Body of pancreas (tissue), 4 donors: ENCODE results near the gene TNIK. TPM values are rescaled to one million over a fixed set of nuclear protein-coding genes. Genes with fewer than 3 reads are reported as not detected.

Experiments used
- ATAC-seq: fragments of 150-250 bp; one replicate; pipeline ENCODE4 v1.9.1; 2016
- DNase-seq, 4 donors: peaks; one replicate each; pipeline ENCODE4 v3.0.0-alpha.2; 2019
- H3K27ac ChIP-seq, 4 donors: fragments of 200-600 bp; sonication (generic); 1 replicate in 3 of 4; 2 replicates in 1 of 4; pipeline versions ENCODE4 v1.5.1 to v1.6.1; 2016 to 2019; ENCODE audit warnings: mild to moderate bottlenecking in 1 of 4, mixed read lengths in 1 of 4, moderate library complexity in 1 of 4
- H3K27me3 ChIP-seq, 2 donors: fragments of 200-600 bp; sonication (generic); one replicate each; pipeline ENCODE4 v1.6.0; 2016; ENCODE audit warnings: mild to moderate bottlenecking in 1 of 2
- H3K36me3 ChIP-seq, 2 donors: fragments of 200-600 bp; sonication (generic); replicated peaks in 1 of 2; 2 replicates each; pipeline ENCODE4 v1.5.1; 2016; ENCODE audit warnings: low read depth in 2 of 2; ENCODE audit not compliant: insufficient read depth in 1 of 2
- H3K4me1 ChIP-seq: fragments of 200-600 bp; sonication (generic); one replicate; pipeline ENCODE4 v1.6.0; 2016
- H3K4me3 ChIP-seq, 2 donors: fragments of 200-600 bp; sonication (generic); 1 replicate in 1 of 2; 2 replicates in 1 of 2; pipeline ENCODE4 v1.5.1; 2016 to 2019
- H3K9me3 ChIP-seq, 3 donors: fragments of 200-600 bp; sonication (generic); 1 replicate in 2 of 3; 2 replicates in 1 of 3; pipeline ENCODE4 v1.5.1; 2016
- POLR2A ChIP-seq, 3 donors: fragments of 450-650 bp; IDR thresholded peaks; one replicate each; pipeline ENCODE4 v1.6.1; 2016; ENCODE audit warnings: antibody characterized with exemption in 3 of 3, mild to moderate bottlenecking in 2 of 3
- WGBS, 2 donors: methylation state at CpG; one replicate each; pipeline ENCODE4 v1.1.5; 2017; 5-methylcytosine and 5-hydroxymethylcytosine counted together
- intact Hi-C: fragments of 100-400 bp; cut with DNase I; formaldehyde crosslinking; loops from one replicate; pipeline ENCODE4 v1.15.1; 2023
- total RNA-seq, 2 donors: library from RNA; depleted of rRNA; stranded (reverse); fragments of >200 nt; gene quantifications; one replicate each; pipeline ENCODE4 v1.1.0, GENCODE V29; 2016
- TF ChIP-seq, protein P1 (sequence below), 7 experiments: fragments of 450-650 bp in 4 of 7; fragments of 200-600 bp in 3 of 7; sonication (generic) in 3 of 7; IDR thresholded peaks; one replicate each; pipeline ENCODE4 v1.5.1; 2016 to 2019; ENCODE audit warnings: antibody characterized with exemption in 7 of 7

The TNIK gene
- total RNA-seq, 2 donors from 2014 or later = 7.6 to 9.6 TPM

DNA sequence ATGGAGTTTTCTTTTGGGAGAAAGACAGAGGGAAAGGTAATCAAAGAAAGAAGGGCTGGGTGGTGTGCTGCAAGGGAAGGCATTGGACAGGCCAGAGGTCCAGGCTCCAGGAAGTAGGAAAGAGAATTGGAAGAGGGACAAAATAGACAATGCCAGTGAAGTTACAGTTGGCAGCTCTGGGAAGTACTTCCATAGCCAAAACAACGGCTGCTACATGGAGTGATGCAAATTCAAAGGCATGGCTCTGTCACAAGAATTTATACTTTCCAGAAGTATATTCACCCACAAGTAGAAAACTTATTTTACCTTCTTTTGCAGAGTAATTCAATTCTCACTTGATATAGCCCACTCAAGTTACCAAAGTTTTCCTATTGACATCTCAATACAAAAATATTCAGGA is 191.5 kb downstream of the TNIK start:
- no peaks in the 10 kb centered on the region for H3K9me3 ChIP-seq
- ATAC-seq = no peak
- DNase-seq = no peak
- no peaks in the 10 kb centered on the region for H3K36me3 ChIP-seq
- intact Hi-C loops = no loop called here
- H3K4me3 ChIP-seq = no peak overlapping the region
- WGBS, 2 donors = 84 to 89% methylated on average over 1 of the region's 1 CpG
- H3K27me3 ChIP-seq = no peaks in the 10 kb centered on the region
- peaks cover 10% of the 10 kb centered on the region for H3K4me1 ChIP-seq
- H3K27ac ChIP-seq = no peak overlapping the region
- no peak for TF ChIP-seq POLR2A (IDR thresholded peaks at IDR 0.05)
- TF ChIP-seq, protein P1, sequence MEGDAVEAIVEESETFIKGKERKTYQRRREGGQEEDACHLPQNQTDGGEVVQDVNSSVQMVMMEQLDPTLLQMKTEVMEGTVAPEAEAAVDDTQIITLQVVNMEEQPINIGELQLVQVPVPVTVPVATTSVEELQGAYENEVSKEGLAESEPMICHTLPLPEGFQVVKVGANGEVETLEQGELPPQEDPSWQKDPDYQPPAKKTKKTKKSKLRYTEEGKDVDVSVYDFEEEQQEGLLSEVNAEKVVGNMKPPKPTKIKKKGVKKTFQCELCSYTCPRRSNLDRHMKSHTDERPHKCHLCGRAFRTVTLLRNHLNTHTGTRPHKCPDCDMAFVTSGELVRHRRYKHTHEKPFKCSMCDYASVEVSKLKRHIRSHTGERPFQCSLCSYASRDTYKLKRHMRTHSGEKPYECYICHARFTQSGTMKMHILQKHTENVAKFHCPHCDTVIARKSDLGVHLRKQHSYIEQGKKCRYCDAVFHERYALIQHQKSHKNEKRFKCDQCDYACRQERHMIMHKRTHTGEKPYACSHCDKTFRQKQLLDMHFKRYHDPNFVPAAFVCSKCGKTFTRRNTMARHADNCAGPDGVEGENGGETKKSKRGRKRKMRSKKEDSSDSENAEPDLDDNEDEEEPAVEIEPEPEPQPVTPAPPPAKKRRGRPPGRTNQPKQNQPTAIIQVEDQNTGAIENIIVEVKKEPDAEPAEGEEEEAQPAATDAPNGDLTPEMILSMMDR (IDR thresholded peaks at IDR 0.05) = no peak

DNA sequence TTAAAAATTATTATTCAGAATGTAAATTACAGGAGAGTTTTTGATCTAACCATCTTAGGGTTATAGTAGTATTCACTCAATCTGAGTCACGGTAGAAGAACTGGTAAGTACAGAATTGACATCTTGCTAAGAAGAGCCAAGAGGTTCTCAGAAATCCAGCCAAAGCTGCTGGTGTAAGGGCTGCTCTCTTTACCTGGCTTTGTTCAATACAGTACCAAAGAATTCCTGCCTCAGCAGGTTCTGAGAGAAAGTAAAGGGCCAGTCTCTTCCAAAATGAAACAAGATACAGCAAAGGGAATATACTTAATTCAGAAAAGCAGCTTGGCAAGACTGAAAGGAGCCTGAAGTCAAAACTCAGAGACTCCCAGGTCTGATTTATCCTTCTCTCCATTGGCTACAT is 193.1 kb downstream of the TNIK start:
- Histone ChIP-seq H3K27ac (no peak overlapping the region), H3K36me3 (no peaks in the 10 kb centered on the region), H3K4me1 (peaks cover 10% of the 10 kb centered on the region), H3K9me3 (no peaks in the 10 kb centered on the region), H3K4me3 (no peak overlapping the region), H3K27me3 (no peaks in the 10 kb centered on the region)
- no peak for ATAC-seq
- intact Hi-C loops = no loop called here
- WGBS, 2 donors = 20 to 41% methylated on average over 1 of the region's 1 CpG
- DNase-seq = no peak
- no peak for TF ChIP-seq POLR2A (IDR thresholded peaks at IDR 0.05)
- TF ChIP-seq, protein P1 (IDR thresholded peaks at IDR 0.05) = no peak

DNA sequence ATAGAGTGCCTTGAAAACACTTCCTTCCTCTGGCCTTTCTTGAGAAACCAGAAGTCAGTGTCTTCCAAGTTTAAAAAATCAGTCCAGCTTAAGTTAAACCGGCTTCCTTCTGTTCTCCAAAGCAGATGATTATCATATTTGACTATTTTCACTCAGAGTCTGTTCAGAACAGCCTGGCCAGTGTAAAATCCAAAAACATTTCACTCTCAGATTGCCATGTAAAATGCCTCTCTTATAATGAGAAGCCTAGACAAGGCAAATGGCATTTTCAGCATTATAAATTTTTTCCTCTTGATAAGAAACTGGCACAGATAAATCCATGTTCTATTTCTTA is 193.5 kb downstream of the TNIK start:
- DNase-seq (no peak), ATAC-seq (no peak)
- Histone ChIP-seq H3K27ac (peak overlapping the region in 1 of 4 donors; percentile 20), H3K9me3 (no peaks in the 10 kb centered on the region), H3K4me3 (no peak overlapping the region), H3K4me1 (peaks cover 10% of the 10 kb centered on the region), H3K36me3 (no peaks in the 10 kb centered on the region), H3K27me3 (no peaks in the 10 kb centered on the region)
- 73 to 81% methylated on average over 1 of the region's 1 CpG for WGBS, 2 donors
- intact Hi-C loops = no loop called here
- TF ChIP-seq POLR2A (IDR thresholded peaks at IDR 0.05) = no peak
- TF ChIP-seq, protein P1 (IDR thresholded peaks at IDR 0.05) = no peak

DNA sequence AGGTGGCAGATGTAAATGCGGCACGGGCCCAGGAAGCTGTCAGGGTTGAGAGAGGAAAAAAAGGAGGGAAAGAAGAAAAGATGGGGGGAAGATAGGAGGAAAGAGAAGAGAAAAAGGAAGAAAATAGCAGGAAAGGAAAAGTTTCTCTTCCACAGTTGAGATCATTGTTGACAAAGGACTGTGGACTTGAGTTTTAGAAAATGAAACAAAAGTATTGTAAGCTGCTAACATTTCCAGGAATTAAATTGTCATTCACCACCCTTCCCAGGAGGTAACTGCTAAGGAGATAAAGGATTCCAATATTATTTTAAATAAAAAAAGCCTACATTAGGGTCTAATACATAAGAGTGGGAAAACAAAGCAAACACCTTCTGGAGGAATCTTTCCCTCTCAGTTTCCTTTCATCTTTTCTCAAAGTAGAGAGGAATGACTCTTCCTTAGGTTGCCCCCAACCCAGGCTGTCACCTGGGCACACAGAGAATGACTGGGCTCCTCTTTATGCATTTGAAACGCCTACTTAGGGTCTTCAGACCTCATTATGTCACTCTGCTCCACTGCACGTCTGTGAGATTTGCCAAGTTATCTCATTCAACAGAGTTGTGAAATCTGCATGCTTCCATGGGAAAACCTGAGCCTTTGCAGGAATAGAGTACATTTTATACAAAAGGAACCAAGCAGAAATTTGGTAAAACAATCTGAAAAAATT is 194.0 kb downstream of the TNIK start:
- ATAC-seq (no peak), DNase-seq (no peak)
- 50 to 60% methylated on average over 4 of the region's 4 CpGs for WGBS, 2 donors

More for the DNA sequence above, 194.0 kb downstream of the TNIK start:
- H3K4me3 ChIP-seq = no peak overlapping the region
- H3K27ac ChIP-seq = peak overlapping the region in 1 of 4 donors; percentile 20
- H3K36me3 ChIP-seq = no peaks in the 10 kb centered on the region
- H3K27me3 ChIP-seq = no peaks in the 10 kb centered on the region
- no peak for TF ChIP-seq POLR2A (IDR thresholded peaks at IDR 0.05)
- TF ChIP-seq, protein P1 (IDR thresholded peaks at IDR 0.05) = no peak
- peaks cover 10% of the 10 kb centered on the region for H3K4me1 ChIP-seq
- H3K9me3 ChIP-seq = no peaks in the 10 kb centered on the region
- intact Hi-C loops = no loop called here
